Skeletal muscle satellite cell (primary cell): ENCODE data around the gene TOMM20.
"Not testable (repeated sequence)": the region's sequence is repeated elsewhere in the genome, so short reads cannot be mapped to it uniquely, and the experiment has no call there.

ENCODE experiments used
- H3K27me3 ChIP-seq: 2 replicates; pipeline ENCODE4 v1.7.0; 2013; ENCODE audit warnings: low read length; ENCODE audit not compliant: control insufficient read depth, insufficient read depth
- H3K36me3 ChIP-seq: 2 replicates; pipeline ENCODE4 v1.7.0; 2013; ENCODE audit warnings: mild to moderate bottlenecking, control low read depth, low read length; ENCODE audit not compliant: insufficient read depth
- H3K4me1 ChIP-seq: 2 replicates; pipeline ENCODE4 v1.7.0; 2013; ENCODE audit warnings: low read length; ENCODE audit not compliant: control insufficient read depth, insufficient read depth
- H3K4me2 ChIP-seq: 2 replicates; pipeline ENCODE4 v1.7.0; 2013; ENCODE audit warnings: mild to moderate bottlenecking, low read length
- H3K4me3 ChIP-seq: 2 replicates; pipeline ENCODE4 v1.7.0; 2013; ENCODE audit warnings: low read length
- H3K9ac ChIP-seq: 2 replicates; pipeline ENCODE4 v1.7.0; 2013; ENCODE audit warnings: mild to moderate bottlenecking, low read depth, low read length, moderate library complexity
- H3K9me3 ChIP-seq: replicated peaks from 2 replicates; pipeline ENCODE4 v1.7.0; 2013; ENCODE audit warnings: mild to moderate bottlenecking, control low read depth, low read length

The TOMM20 gene

DNA sequence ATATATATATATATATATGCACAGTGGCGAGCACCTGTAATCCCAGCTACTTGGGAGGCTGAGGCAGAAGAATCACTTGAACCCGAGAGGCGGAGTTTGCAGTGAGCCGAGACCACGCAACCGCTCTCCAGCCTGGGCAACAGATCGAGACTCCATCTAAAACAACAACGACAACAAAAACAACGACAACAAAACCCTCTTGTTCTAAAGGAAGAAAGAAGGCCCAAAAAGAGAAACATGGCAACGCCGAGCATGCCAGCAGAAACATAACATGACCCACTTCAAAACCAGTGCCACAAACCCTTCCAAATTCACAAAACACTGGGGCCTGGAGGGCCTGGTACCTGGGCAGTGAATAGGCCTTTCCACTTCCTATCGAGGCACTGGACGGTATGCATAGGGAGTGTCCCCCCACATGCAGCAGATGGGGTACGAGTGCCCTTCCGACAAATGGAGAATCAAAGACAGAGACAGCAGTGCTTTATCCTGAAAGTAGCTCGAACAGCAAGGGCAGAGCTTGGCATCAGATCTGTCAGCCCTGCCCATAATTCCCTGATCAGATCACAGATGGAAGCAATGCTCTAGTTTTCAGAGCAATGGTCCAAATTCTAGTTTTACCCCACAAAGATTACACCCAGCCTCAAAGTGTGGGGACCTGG is 52.0 kb downstream of the TOMM20 start:
- no peaks in the 10 kb centered on the region for H3K27me3 ChIP-seq
- H3K36me3 ChIP-seq: no peaks in the 10 kb centered on the region
- H3K9me3 ChIP-seq: no peaks in the 10 kb centered on the region
- no peak overlapping the region for H3K4me2 ChIP-seq
- no peak overlapping the region for H3K4me3 ChIP-seq
- H3K9ac ChIP-seq: no peak overlapping the region
- H3K4me1 ChIP-seq: peaks cover 71% of the 10 kb centered on the region

DNA sequence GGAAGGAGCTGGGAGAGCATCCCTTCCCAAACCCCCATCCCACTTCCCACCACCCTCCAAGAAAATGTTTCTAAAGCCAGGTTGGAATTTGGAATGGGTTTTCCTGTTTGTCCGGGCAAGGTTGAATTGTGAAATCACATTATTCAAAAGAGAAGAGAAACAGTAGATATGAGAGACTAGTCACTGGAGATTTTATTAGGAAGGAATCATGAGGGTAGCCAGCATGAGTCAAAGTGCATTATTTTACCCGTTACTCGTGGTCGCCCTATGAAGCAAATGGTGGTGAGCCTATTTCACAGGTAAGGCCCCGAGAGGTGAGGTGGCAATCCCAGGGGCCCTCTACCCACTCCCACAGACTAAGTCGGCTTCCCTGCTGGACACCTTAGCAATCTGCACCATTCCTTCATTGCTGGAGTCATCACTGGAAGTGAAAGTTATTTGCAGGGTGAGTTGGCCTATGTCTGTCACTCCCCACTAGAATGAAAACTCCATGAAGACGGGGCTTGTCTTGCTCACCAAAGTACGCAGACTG is 52.8 kb downstream of the TOMM20 start:
- Histone ChIP-seq H3K9me3 (no peaks in the 10 kb centered on the region), H3K4me2 (peak overlapping the region; percentile 75), H3K4me3 (peak overlapping the region; percentile 37), H3K27me3 (no peaks in the 10 kb centered on the region), H3K36me3 (no peaks in the 10 kb centered on the region), H3K4me1 (peaks cover 71% of the 10 kb centered on the region), H3K9ac (peak overlapping the region; percentile 88)

DNA sequence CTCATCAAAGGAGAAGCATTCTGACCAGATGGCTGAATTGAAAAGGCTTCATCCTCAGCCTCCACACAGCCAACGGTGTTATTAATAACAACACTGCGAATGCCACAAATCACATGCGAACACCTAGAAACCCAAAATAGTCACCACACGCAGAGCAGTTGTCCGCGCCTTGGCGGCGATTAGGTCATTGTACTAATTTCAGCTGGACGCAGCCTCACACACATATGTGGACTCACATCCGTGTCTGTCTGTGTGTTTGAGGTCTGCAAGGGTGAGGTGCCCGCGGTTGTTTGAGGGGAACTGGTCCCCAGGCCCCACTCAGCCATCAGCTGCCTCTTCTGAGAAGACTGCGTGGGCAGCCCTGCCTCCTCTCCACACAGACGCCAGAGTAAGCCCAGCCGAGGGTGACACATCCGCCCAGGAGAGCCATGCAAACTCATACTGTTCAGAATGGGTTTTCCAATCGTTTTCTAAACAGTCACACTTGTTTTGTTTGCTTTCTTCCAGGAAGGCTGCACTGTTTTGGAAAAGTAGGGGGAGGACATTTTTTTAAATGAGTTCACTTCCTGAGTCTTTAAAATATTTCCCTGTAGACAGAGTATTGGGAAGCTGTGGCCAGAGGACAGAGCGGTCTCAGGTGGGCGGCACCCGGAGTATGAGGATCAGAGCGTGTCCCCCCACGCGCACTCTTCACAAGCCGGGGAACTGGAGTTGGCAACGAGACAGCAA is 53.4 kb downstream of the TOMM20 start:
- Histone ChIP-seq H3K36me3 (no peaks in the 10 kb centered on the region), H3K4me2 (peak overlapping the region; percentile 75), H3K4me1 (peaks cover 75% of the 10 kb centered on the region), H3K9me3 (no peaks in the 10 kb centered on the region), H3K4me3 (peak overlapping the region; percentile 37), H3K27me3 (no peaks in the 10 kb centered on the region), H3K9ac (peak overlapping the region; percentile 88)

DNA sequence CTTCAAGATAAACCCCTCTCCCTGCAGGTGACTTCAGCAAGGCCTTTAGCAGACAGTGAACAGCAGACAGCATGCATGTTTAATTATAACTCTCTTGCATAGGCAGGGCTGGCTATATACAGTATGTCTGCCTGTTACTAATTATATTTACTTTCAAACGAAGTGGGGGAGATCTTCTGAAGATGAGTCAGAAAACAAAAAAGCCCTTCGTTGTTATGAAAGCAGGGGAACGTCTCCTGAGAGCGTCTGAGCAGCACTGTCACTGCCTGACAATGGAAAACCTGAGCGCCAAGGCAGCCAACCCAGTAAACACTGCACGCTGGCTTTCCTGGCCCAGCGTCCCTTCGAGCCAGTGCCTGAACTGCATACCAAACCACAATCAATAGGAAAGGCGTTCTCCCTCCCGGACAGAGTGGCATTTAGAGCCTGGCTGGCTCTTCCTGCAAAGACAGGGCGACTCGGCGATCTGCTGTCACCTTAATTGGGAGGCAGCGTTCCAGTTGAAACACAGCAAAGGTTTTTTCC is 54.1 kb downstream of the TOMM20 start:
- H3K4me2 ChIP-seq: peak overlapping the region; percentile 75
- H3K9ac ChIP-seq: peak overlapping the region; percentile 88
- peaks cover 75% of the 10 kb centered on the region for H3K4me1 ChIP-seq
- peak overlapping the region; percentile 37 for H3K4me3 ChIP-seq
- H3K27me3 ChIP-seq: no peaks in the 10 kb centered on the region
- no peaks in the 10 kb centered on the region for H3K9me3 ChIP-seq
- H3K36me3 ChIP-seq: no peaks in the 10 kb centered on the region

DNA sequence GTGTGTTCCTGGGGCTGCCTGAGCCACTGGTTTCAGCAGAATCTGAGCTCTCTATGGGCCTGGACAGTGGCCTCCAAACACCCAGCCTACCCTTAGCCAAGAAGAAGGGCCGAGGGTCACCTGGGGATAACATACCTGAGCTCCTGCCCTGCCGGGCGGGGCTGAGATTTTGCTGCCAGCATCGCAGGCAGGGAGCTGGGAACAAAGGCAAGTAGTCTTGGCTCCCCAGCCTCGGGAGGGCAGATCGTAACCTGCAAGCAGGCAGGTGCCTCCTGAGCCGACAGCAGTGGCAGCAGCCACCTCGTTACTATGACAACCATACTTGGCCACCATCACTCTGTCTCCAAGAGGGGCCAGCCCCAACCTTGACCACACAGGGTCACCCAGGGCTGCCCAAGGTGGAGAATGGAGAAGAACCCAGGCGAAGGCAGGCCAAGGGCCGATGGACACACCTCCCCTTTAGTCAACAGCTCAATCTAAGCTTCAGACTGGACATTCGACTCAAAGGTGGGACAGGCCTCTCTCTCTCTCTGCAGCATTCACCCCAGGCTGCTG is 54.6 kb downstream of the TOMM20 start:
- Histone ChIP-seq H3K9me3 (no peaks in the 10 kb centered on the region), H3K4me3 (peak overlapping the region; percentile 26), H3K27me3 (no peaks in the 10 kb centered on the region), H3K4me2 (peak overlapping the region; percentile 75), H3K4me1 (peaks cover 75% of the 10 kb centered on the region), H3K36me3 (no peaks in the 10 kb centered on the region), H3K9ac (peak overlapping the region; percentile 88)

DNA sequence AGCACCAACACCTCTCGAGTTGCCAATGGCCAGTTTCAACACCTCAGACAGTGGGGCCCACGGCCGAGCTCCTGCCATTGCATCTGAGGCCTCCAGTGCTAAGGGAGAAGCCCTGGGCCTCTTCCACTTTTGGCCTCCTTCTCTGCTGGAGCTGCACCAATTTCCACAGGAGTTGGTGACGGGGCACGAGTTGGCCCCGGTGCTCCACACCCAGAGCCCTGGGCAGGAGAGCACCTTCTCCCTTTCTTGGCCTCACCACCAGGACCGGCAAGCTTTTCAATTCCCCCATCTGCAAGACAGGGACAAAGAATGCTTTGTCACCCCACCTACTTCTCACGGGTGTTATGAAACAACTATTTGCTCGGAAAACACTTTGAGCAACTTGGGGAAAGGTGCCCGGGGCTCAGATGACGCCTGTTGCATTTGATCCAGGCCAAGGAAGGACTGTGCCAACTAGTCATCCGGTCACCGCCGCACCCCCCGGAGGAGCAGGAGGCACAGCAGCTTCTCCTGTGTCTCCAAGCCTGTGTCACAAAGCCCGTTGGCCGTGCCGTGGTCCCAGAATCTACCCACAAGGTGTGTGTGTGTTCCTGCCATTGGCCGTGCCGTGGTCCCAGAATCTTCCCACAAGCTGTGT is 55.2 kb downstream of the TOMM20 start:
- Histone ChIP-seq H3K9ac (peak overlapping the region; percentile 88), H3K9me3 (no peaks in the 10 kb centered on the region), H3K27me3 (no peaks in the 10 kb centered on the region), H3K4me2 (no peak overlapping the region), H3K4me1 (peaks cover 75% of the 10 kb centered on the region), H3K4me3 (no peak overlapping the region), H3K36me3 (no peaks in the 10 kb centered on the region)

DNA sequence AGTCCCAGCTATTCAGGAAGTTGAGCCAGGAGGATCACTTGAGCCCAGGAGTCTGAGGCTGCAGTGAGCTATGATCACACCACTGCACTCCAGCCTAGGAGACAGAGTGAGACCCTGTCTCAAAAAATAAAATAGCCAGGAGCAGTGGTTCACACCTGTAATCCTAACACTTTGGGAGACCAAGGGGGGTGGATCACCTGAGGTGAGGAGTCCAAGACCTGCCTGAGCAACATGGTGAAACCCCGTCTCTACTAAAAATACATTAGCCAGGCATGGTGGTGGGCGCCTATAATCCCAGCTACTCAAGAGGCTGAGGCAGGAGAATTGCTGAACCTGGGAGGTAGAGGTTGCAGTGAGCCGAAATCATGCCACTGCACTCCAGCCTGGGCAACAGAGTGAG is 56.1 kb downstream of the TOMM20 start:
- H3K4me3 ChIP-seq, H3K9ac ChIP-seq, H3K27me3 ChIP-seq, H3K36me3 ChIP-seq, H3K9me3 ChIP-seq, H3K4me2 ChIP-seq: not testable (repeated sequence)
- H3K4me1 ChIP-seq: peaks cover 74% of the 10 kb centered on the region

DNA sequence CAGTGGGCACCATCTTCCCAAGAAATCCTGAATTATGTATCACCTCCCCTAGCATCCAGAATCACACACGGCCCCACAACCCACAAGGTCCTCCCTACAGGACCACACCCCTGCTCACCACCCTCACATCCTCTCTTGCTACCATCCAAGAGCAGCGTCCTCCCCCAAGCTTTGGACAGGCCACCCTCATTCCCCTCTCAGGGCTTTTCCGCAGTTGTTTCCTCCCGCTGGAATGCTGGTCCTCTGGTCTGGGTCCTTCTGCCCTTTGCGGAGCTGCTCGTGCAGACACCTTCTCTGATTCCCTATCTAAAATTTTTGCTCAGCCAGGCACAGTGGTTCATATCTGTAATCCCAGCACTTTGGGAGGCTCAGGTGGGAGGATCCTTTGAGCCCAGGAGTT is 56.5 kb downstream of the TOMM20 start:
- Histone ChIP-seq H3K9me3 (no peaks in the 10 kb centered on the region), H3K9ac (no peak overlapping the region), H3K4me3 (no peak overlapping the region), H3K4me2 (no peak overlapping the region), H3K27me3 (no peaks in the 10 kb centered on the region), H3K4me1 (peaks cover 74% of the 10 kb centered on the region), H3K36me3 (no peaks in the 10 kb centered on the region)

DNA sequence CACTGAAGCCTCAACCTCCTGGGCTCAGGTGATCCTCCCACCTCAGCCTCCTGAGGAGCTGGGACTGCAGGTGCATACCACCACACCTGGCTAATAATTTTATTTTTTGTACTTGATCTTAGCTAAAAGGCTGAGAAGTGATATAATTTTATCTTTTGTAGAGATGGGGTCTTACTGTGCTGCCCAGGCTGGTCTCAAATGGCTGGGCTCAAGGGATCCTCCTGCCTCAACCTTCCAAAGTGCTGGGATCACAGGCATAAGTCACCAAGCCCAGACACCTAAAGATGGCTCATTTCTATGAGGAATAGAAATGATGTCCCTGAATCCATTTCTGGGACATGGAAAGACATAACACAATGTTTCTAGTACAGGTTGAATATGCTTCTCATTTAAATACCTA is 57.8 kb downstream of the TOMM20 start:
- Histone ChIP-seq H3K4me2 (no peak overlapping the region), H3K4me3 (no peak overlapping the region), H3K9ac (no peak overlapping the region), H3K4me1 (peaks cover 68% of the 10 kb centered on the region), H3K9me3 (no peaks in the 10 kb centered on the region), H3K27me3 (no peaks in the 10 kb centered on the region), H3K36me3 (no peaks in the 10 kb centered on the region)

DNA sequence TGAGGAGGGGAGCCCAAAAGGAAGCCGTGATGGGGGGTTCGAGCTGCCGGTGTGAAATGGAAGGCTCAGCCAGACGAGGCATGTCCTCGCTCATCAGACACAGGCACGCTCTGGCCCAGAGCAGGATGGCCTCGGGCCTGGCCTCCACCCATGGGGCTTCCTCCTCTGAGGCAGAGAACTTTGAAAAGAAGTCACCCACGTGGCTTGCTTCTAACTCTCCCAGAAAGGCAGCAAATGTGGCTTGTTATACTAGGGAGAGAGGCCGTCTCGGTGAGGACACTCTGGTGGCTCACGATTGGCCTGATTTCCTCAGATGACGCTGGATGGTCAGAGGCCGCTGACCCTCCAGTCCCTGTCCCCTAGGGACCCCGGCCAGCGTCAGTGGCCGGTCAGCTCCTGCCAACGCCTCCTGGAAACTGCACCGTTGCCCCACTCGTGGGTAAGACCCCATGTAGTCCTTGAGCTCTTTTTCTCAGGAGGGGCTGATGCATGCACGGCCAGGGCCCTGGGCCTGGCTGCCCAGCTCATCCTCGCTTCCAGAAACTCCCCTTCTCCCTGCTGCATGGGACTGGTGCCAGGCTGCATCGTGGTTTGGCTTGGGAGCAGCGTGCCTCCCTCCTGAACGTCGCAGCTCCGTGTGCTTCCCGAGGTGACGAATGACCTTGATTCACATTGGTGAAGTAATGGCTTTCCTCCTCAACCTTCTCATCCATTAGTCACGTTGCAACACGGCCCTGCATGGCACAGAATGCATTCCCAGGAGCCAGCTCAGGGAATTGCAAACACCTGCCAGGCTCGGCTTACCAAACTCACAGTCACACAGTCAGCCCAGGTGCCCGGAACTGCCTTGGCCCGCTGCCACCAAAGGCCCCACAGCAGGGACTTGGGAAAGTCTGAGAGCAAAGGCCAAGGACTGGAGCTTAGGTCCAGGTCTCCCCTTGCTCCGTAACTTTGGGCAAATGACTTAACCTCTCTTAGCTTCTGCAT is 58.8 kb downstream of the TOMM20 start:
- Histone ChIP-seq H3K4me1 (peaks cover 58% of the 10 kb centered on the region), H3K27me3 (no peaks in the 10 kb centered on the region), H3K9me3 (no peaks in the 10 kb centered on the region), H3K4me2 (peak overlapping the region; percentile 23), H3K4me3 (no peak overlapping the region), H3K9ac (peak overlapping the region; percentile 85), H3K36me3 (no peaks in the 10 kb centered on the region)
